ENCODE measurements around the gene DNAH9.

Gene DNAH9

GRCh38 chr17:11612956-11613355, 14.7 kb downstream of the DNAH9 start:
- DNase-seq, result no peak

- DNase-seq, result no peak
Observed at GRCh38 chr17:11618861-11619566, 20.7 kb downstream of the DNAH9 start.

GRCh38 chr17:11622492-11622891, 24.2 kb downstream of the DNAH9 start:
- DNase-seq, result no peak

GRCh38 chr17:11624976-11625375, 26.7 kb downstream of the DNAH9 start:
- no peak for DNase-seq

GRCh38 chr17:11625878-11626277, 27.6 kb downstream of the DNAH9 start:
- DNase-seq, result no peak

GRCh38 chr17:11627301-11627940, 29.2 kb downstream of the DNAH9 start:
- no peak for DNase-seq

GRCh38 chr17:11628374-11628773, 30.1 kb downstream of the DNAH9 start:
- DNase-seq, result no peak

- no peak for DNase-seq
Observed at GRCh38 chr17:11628831-11629230, 30.6 kb downstream of the DNAH9 start.

GRCh38 chr17:11636771-11637170, 38.5 kb downstream of the DNAH9 start:
- DNase-seq, result no peak

GRCh38 chr17:11637796-11638195, 39.5 kb downstream of the DNAH9 start:
- no peak for DNase-seq

- DNase-seq, result no peak
Observed at GRCh38 chr17:11638700-11639265, 40.5 kb downstream of the DNAH9 start.

GRCh38 chr17:11639736-11640462, 41.6 kb downstream of the DNAH9 start:
- DNase-seq, result no peak

- no peak for DNase-seq
Observed at GRCh38 chr17:11640463-11640814, 42.2 kb downstream of the DNAH9 start.

- no peak for DNase-seq
Observed at GRCh38 chr17:11641521-11642275, 43.4 kb downstream of the DNAH9 start.

- no peak for DNase-seq
Observed at GRCh38 chr17:11642655-11643054, 44.4 kb downstream of the DNAH9 start.

GRCh38 chr17:11643851-11644250, 45.6 kb downstream of the DNAH9 start:
- no peak for DNase-seq

- peak in 1 of 4 experiments; percentile 2 for DNase-seq
Observed at GRCh38 chr17:11644265-11645212, 46.3 kb downstream of the DNAH9 start.

- DNase-seq, result no peak
Observed at GRCh38 chr17:11645426-11645825, 47.2 kb downstream of the DNAH9 start.

GRCh38 chr17:11651089-11651488, 52.8 kb downstream of the DNAH9 start:
- no peak for DNase-seq

- DNase-seq, result no peak
Observed at GRCh38 chr17:11668618-11669017, 70.3 kb downstream of the DNAH9 start.

GRCh38 chr17:11671126-11671525, 72.9 kb downstream of the DNAH9 start:
- DNase-seq, result no peak

GRCh38 chr17:11682646-11683045, 84.4 kb downstream of the DNAH9 start:
- DNase-seq, result no peak

All from activated naive CD4-positive, alpha-beta T cell (primary cell).